NCI-H226 (cell line): ENCODE results near the gene EIF3M.
A peak's percentile ranks its signal among the peaks of the same experiment; 100 is the strongest.
"Not testable (repeated sequence)": the region's sequence is repeated elsewhere in the genome, so short reads cannot be mapped to it uniquely, and the experiment has no call there.

Experiments
- DNase-seq: peaks from one replicate; pipeline ENCODE4 v3.0.0-alpha.2; 2015

EIF3M gene

DNA sequence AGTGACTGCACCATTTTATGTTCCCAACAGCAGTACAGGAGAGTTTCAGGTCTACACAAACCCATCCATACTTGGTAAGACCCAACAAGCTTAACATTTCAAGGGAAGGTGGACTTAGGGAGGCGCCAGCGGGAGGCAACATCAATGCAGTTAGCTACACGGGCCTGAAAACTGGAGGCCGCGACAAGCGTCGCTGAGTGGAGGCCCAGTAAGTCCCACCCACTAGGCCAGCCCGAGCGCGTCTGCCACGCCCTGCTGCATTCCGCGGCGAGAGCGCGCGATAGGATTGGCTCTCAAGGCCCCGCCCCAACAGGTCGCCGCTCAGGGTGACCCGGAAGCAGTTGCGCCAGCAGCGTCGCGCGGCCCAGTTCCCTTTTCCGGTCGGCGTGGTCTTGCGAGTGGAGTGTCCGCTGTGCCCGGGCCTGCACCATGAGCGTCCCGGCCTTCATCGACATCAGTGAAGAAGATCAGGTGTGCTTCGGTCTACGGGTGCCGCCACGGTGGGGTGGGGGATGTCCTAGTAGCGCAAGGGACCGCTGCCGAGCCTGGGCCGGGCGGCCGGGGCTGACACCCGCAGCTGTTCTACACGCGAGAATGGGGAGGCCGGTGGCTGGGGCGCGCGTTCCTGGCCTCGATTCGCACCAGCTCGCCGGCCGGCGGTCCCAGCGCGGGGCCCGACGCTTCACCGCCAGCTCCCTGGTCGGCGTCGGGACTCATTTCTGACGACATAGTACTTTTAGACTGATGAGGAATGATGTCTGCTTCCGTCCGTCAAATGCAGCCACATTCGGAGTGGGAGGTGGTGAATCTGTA lies at the start of gene EIF3M:
Gene EIF3M, plus strand, starts transcription at position 373 of the 813 bp plus-strand sequence. Its CDS starts 57 bp downstream, at position 430.
- DNase-seq, result peak; percentile 89

DNA sequence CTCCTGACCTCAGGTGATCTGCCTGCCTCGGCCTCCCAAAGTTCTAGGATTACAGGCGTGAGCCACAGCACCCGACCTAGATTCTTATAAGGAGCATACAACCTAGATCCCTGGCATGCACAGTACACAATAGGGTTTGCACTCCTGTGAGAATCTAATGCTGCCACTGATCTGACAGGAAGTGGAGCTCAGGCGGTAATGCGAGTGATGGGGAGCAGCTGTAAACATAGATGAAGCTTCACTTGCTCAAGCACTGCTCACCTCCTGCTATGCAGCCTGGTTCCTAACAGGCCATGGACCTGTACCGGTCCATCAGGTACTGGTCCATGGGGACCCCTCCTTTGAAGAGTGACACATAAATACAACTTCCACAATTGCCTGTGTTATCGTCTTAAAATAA lies 44.8 kb upstream of the EIF3M start:
- no peak for DNase-seq

DNA sequence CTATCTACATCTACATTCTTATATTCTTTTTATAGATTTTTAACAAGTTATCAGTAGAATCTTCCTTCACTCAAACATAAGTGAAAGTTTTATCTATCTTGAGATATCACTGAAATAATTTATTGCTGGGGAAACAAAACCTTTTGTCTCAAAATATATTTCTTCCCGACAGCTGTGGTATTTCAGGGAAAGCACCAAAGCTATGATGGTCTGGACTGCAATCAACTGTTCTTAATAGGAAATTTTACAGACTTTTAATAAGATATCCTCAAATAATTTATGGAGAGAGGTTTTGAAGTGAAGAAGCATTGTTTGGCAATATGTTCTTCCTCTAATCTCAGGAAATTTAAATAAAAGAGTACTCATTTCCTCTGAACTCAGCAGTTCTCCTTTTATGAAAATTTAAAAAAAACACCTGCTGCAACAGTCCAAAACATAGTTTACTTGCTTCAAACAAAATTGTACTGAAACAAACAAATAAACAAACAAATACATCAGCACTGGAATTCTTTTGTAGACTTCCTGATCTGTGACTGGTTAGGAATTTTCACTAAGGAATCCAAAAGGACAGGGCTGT lies 33.9 kb upstream of the EIF3M start:
- DNase-seq, result no peak

DNA sequence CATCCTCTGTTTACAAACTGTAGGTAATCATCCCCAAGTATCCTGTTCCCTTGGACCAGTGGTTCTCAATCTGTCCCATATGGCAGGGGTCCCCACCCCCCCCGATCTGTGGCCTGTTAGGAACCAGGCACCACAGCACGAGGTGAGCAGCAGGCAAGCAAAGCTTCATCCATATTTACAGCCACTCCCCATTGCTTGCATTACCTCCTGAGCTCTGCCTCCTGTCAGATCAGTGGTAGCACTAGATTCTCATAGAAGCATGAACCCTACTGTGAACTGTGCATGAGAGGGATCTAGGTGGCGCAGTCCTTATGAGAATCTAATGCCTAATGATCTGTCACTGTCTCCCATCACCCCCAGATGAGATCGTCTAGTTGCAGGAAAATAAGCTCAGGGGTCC lies 33.4 kb upstream of the EIF3M start:
- no peak for DNase-seq

DNA sequence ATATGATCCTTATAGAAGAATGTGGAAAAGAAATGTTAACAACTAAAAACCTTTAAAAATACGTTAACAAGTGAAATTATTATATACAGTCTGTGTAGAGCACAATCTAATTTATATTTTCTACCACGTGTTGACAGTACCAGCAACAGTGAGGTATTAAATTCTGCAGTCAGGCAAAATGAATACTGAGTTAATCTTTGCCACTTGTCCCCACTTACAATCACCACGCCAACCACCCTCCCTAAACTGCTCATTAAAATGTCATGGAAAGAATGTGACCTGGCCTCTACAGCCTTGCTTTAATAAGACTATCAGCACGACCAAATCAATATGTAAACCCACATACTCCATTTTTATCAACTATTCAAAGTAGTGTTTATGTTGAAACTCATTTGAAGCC lies 28.5 kb upstream of the EIF3M start:
- DNase-seq, result no peak

DNA sequence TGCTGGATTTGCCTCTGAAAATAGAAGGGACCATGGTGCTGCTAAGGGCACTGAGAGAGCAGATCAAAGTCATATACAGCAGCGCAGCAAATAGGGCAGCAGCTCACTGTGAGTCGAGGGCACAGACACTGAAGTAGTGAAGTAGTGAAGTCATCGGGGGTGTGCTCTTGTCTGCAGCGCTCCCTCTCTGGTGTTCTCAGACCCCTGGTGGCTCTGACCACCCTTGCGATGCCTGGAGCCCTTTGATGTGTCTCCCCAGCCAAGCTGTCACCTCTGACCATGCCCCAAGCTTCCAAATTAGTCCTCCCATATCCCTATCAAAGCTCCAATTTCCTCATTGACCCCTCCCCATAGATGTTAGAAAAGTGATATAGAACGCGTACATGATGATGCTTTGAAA lies 27.7 kb upstream of the EIF3M start:
- no peak for DNase-seq

DNA sequence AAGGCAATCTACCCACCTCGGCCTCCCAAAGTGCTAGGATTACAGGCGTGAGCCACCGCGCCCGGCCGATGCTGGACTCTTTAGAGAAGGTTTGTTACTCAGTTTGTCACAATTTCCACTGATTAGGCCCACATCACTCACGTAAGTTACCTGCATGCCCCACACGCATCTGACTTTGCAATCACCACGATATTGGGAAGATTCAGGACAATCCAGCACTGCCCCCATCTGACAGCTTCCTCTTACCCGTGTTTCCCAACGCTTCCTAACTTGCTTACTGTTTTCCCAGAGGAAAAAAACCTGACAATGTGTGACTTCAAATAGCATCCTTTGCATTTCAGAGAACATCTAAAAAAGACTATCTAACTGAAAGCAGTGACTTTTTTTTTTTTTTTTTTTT lies 21.8 kb upstream of the EIF3M start:
- DNase-seq, result no peak

DNA sequence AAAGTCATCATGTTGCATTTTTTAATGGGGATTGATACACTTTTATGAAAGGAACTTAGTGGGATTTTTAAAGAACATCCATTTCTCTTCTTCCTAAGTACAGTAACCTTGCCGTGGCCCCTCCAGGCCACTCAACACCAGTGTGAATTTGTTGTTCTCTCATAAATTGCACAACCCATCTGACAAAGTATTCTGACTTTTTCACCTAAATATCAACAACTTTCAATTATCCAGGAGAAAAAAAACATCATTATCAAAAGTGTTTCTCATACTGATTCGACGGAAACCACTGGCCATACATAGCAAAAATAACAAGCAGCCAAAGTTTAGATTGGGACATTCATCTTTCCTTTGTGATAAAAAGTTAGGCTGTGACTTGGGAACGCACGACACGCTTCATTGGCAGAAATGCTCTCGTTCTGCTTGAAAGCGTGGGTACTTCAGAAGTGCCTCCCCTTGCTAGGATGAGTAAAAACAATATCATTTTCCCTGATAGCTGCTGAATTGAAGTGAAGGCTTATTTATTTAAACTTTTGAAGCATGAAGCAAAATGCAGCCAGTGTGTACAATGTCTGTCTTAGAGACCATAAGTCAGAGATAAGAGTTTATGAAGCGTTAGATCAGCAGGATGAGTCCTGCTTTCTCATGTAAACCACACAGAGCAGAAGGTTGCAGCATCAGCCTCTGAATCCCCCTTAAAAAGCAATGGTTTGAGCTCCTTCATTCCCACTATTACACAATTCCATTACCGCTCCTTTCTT lies 20.6 kb upstream of the EIF3M start:
- no peak for DNase-seq

DNA sequence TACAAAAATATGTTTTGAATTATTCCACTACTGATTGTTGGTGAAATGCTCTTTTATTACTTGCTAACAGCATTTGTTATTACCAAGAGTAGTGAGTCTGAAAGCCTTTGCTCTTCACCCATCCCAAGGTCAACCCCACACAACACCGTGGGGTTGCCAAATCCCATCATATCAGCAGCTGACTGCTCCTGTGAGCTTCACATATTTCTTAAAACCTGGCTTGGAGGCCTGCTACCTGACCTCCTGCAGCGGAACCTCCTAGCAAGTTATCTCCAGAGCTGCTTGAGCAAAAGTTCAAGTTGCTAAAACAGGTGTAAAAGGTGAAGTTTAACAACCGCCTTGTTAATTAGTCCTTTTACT lies 20.1 kb upstream of the EIF3M start:
- no peak for DNase-seq

DNA sequence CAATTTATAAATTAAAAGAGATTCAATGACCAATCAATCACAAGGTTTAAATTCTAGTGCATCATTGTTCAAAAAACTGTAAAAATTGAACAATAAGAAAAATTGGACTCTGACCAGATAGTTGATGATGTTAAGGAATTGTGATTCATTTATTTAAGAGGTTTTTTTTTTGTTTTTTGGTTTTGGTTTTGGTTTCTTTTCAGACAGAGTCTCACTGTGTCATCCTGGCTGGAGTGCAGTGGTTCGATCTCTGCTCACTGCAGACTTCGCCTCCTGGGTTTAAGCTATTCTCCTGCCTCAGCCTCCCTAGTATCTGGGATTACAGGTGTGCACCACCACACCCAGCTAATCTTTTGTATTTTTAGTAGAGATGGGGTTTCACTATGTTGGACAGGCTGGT lies 17.1 kb upstream of the EIF3M start:
- DNase-seq, result no peak

DNA sequence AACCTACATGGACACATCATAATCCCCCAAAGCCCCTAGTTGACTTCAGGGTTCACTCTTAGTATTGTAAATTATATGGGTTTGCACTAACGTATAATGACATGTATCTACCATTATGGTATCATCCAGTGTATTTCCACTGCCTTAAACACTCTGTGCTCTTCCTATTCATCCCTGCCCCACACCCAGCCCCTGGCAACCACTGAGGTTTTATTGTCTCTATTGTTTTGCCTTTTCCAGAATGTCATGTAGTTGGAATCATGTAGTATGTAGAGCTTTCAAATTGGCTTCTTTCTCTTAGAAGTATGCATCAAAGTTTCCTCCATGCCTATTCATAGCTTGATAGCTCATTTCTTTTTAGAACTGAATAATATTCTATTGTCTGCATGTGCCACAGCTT lies 16.5 kb upstream of the EIF3M start:
- no peak for DNase-seq

DNA sequence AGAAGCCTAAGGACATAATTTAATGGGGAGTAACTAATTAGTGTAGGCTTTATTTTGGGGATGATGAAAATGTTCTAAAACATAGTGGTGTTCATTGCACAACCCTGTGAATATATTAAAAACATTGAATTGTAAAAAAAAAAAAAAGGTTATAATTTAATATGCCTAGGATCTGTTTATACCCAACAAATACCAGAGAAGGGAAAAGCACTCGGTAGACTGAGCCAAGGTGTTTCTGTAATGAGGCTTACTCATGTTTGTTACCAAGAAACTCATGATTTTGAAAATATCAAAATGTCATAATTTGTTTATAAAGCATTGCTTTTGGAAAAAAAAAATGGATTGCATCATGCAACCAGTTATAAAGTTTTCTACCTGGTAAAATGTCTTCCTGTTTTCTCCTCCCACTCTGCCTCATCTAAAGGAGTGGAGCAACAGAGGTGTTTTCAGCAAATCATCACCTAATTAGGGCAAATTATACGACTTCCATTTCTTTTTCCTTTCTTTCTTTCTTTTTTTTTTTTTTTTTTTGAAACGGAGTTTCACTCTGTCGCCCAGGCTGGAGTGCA lies 14.2 kb upstream of the EIF3M start:
- DNase-seq, result no peak

DNA sequence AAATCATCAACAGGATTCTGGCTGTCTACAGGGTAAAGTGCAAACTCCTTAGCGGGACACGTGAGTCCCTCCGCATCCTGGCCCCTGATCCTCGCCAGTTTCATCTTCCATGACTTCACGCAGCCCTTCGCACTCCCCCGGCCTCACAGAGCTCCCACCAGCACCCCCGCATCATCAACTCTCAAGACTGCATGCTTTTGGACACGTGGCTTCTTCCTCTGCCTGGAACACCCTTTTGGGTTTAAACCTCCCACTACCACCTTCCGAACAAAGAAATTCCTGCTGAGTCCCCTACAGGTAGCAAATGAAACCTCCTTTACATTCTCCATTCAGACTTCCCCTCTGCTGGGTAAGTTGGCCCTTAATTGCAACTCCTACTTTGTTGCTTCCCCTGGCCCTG lies 12.6 kb upstream of the EIF3M start:
- DNase-seq, result no peak

DNA sequence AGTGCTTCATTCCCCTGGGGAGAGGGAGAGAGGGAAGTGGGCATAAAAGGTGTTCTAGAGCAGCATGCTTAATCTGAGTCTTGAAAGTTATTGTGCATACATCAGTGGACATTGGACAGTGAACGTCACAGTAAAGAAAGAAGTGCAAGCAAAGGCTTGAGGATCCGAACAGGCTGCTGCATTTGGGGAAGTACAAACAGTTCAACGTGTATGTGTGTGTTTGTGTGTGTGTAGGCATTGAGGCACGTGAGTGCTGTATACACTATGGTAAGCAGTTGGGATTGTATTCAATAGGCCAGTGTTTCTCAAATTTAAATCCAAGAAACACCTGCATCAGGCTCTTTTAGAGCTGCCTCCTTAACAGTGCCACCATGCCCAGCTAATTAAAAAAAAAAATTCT lies 10.4 kb upstream of the EIF3M start:
- no peak for DNase-seq

DNA sequence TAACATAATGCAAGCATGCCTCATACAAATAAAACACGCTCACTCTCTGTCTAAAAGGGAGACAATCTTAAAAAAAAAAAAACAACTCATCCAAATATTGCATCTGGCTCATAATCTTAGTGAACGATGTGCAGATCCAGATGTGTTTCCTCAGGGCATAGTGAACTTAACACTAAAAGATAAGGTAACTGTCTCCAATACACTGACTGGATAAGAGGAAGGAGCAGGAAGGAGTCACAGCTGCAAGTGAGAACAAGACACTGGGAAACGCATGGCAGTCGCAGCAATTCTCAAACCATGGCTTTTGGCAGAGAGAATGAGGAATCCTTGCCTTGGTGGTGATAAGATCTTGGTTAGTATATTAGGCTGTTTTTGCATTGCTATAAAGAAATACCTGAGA lies 9.2 kb upstream of the EIF3M start:
- no peak for DNase-seq

DNA sequence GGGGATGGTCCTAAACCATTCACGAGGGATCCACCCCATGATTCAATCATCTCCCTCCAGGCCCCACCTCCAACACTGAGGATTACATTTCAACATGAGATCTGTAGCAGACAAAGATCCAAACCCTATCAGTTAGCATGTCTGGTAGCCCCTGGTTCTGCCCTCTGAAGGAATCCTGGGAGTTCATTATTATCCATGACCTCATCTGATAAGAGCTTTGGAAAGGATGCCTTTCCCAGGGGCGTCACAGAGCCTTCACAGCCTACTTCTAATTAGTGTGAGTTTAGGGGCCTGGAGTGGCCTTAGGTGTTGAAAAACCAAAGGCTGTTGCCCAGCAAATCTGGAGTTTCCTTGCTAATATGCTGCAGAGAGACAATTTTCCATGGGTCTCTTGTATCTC lies 8.6 kb upstream of the EIF3M start:
- DNase-seq, result no peak

DNA sequence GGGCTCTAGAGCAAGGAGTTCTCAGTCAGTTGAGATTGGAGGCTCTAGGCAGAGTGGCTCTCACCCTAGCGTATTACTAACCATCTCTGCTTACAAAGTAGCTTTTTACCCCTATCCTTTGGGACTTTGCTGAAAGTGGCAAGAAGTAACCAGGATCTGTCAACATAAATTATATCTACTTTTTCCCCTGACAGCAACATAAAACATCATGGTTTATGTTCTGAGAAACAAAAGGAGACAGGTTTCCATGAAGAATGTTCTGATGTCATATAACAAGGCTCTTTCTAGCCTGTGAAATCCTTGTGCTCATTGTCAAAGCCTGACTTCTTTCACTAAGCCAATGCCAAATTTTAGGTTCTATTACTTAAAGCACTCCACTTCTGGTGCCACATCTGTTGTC lies 7.2 kb upstream of the EIF3M start:
- no peak for DNase-seq

DNA sequence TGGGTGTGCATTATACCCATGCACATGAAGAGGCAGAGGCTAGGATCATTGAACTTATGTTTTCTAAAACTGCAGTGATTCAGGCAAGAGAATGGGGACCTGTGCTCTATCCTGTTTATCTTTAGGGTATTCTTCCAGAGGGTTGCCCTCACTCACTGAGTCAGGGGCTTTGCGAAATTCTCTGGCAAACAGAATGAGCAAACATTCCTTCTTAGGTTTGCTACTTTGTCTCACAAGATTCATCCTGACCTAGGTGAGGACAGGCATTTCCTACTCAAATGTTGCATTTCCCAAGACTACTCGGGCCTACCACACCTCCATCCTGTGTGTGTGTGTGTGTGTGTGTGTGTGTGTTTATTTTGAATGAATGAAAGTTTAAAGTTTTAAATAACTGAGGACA lies 2.7 kb upstream of the EIF3M start:
- peak; percentile 45 for DNase-seq

DNA sequence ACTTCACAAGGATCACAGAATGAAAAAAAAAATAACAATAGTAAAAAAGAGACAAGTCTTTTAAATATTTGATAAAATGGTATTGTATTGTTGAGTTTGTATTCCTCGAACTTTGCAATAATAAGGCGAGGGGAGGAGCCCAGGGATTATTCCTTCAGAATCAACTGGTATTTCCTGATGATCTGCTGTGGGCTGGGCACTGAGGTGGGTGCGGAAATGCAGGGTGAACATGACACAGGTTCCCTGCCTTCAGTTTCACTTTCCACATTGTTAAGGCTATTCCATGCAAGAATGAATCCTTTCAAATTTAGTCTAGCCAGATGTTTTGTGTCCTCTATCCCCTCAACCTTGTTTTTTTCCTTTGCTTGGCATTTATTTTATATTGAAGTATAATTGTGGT lies 2.1 kb upstream of the EIF3M start:
- no peak for DNase-seq

DNA sequence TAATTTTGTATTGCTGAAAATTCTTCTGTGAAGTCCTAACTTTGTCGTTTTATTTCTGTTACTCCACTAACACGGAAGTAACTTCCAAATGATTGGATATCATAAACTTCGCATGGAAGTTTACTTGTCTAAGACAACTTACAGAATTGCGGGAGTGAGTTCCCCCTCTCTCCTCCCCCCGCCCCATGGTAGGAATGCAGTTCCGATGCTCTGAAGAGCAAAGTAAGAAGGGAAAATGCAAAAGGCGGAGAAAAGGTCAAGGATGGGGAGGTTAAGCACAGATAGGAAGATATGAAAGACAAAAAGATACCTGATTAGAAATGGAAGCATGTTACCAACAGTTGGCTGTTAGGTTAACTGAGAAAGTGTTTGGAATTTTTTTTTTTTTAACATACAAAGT lies 1.3 kb downstream of the EIF3M start:
- DNase-seq, result no peak

DNA sequence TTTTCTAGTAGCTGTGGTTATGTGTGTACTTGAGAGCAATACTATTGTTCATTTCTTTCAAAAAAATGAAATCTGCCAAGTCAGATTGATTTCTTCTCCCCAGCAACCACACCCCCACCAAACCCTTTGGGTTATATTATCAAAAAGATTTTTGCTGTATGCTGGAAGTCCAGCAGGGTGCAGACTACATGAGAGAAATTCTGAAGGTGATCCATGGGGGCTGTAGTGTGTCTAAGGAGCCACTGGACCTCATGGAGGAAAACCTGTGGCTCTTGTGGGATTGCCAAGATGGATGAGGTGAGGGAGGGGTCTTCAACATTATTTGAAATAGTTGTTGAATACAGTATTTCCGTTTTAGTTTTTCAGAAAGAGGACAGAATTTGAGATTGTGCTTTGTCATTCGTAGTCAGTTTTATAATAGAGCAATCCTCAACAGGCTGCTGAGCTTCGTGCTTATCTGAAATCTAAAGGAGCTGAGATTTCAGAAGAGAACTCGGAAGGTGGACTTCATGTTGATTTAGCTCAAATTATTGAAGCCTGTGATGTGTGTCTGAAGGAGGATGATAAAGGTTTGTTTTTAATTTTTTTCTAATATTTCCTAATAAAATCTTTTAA lies 3.1 kb downstream of the EIF3M start:
- peak; percentile 28 for DNase-seq

DNA sequence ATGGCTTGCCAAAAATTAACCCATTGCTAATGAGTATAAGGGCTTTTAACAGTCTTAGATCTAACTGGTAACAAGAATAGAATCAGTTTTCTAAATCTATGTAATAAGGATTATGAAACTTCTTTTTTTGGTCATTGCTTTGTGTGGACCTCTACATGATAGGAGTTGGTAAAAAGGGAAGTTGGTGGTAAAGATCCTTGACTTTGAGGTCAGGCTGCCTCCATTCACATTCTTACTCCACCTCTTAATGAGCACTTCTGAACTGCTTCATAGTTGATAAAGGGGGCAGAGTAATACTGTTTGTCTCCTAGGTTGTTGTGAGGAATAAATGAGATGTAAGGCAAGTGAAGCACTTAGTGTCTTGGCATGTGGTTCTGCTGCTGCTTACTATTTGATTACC lies 10.6 kb downstream of the EIF3M start:
- DNase-seq, result no peak

DNA sequence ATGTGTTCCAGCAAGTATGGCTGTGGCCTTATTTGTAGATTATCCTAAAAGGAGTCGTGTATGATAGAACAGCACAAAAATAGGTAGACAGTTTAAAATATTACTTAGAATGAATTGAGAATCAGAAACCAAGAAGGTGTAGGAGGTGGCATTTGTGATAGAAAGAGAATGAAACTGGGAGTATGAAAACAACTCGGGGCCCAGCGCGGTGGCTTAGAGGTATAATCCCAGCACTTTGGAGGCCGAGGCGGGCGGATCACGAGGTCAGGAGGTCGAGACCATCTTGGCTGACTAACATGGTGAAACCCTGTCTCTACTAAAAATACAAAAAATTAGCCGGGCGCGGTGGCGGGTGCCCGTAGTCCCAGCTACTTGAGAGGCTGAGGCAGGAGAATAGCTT lies 12.5 kb downstream of the EIF3M start:
- DNase-seq, result not testable (repeated sequence)

DNA sequence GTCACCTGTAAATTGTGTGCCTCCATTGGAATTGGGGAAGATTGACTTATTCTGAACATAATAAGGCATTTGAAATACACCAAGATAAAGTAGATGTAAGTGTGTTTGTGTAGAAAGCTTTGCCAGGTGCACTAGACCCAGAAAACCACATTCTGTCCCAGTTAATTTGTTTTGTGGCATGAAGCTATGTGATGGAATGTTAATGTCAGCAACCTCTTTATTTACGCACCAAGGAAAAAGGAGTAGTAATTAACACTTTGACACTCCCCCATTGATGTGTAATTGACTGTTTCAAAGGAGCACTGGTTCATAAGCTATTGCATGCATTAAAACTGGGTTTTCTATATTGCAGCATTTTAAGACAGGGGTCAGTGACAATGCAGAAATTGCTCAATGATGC lies 14.3 kb downstream of the EIF3M start:
- no peak for DNase-seq
